ENCODE data around the gene RPTOR.

The RPTOR gene

DNA sequence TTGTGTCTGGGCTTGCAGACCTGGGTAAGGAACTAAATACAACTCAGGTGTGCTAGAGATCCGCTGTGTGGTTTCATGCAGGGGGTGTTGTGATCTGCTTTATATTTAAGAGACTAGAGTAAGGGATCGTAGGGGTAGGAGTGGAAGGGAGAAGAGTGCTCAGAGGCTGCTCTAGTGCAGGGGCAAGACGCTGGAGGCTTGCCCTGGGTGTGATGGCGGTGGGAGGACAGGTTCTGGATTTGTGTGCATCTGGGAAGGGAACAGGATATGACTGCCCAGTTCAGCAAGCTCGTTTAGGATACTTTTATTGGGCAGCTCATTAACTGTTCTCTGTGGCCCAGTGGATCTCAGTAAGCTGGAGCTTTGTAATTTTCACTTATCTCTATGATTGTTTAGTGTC, 47.6 kb downstream of the RPTOR start:
- H3K27ac ChIP-seq, result no peak overlapping the region
- DNase-seq (ENCODE audit: low spot score), result no peak
- H3K4me3 ChIP-seq, result no peak overlapping the region
- TF ChIP-seq, protein P1, sequence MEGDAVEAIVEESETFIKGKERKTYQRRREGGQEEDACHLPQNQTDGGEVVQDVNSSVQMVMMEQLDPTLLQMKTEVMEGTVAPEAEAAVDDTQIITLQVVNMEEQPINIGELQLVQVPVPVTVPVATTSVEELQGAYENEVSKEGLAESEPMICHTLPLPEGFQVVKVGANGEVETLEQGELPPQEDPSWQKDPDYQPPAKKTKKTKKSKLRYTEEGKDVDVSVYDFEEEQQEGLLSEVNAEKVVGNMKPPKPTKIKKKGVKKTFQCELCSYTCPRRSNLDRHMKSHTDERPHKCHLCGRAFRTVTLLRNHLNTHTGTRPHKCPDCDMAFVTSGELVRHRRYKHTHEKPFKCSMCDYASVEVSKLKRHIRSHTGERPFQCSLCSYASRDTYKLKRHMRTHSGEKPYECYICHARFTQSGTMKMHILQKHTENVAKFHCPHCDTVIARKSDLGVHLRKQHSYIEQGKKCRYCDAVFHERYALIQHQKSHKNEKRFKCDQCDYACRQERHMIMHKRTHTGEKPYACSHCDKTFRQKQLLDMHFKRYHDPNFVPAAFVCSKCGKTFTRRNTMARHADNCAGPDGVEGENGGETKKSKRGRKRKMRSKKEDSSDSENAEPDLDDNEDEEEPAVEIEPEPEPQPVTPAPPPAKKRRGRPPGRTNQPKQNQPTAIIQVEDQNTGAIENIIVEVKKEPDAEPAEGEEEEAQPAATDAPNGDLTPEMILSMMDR (IDR thresholded peaks at IDR 0.05), result no peak

DNA sequence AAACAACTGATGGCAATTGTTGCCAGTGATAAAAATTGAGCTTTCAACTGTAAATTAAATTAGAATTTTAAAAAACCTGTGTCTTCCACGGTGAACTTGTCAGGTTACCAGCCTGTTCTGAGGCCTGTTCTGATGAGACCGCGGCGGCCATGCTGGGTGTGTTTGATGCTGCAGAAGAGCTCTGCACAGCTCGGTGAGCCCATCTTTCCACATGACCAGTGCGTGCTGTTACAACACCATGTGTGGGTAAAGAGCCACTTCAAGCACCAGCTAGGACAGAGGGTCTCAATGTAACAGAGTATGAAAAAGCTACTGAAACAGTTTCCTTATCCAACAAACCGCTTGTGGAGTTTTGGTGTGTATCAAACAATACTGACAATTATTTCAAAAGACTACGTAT, 48.5 kb downstream of the RPTOR start:
- Histone ChIP-seq H3K4me3 (no peak overlapping the region), H3K27ac (no peak overlapping the region)
- no peak for DNase-seq (ENCODE audit: low spot score)
- TF ChIP-seq, protein P1 (IDR thresholded peaks at IDR 0.05), result no peak

DNA sequence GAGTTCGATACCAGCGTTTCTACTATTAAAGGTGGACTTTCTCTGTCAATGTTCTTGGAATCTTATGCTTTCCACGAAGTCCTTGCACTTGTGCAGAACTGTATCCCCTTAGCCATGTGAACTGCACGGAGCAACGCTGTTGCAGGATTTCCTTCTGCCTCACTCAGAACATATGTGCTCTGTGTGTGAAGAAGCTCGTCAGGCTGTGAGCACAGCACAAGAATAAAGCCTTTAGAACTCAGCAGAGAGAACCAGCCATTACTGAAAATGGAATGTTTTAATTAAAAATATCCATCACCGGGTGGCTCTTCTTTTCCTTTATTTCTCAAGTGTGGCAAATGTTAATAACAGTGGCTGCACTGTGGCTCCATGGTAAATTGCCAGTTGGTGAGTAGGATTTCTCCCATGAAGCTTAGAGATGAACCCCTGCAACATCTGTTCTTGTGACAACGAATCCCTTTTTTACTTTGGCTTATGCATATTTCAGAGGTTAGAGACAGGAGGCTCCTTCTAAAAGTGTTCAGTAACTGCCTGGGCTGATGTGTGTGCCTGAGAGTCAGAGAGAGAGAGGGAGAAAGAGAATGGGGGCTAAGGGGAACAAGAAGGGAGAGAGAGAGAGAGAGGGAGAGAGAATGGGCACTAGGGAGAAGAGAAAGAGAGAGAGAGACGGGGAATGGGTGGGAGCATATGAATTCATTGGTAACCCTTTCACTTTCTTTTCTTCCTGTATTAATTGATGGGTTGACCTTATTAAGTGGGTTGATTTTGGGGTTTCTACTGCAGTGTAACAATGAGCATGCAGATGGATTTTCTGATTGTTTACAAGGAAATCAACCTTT, 50.0 kb downstream of the RPTOR start:
- Histone ChIP-seq H3K27ac (no peak overlapping the region), H3K4me3 (no peak overlapping the region)
- DNase-seq (ENCODE audit: low spot score), result no peak
- TF ChIP-seq, protein P1 (IDR thresholded peaks at IDR 0.05), result no peak

DNA sequence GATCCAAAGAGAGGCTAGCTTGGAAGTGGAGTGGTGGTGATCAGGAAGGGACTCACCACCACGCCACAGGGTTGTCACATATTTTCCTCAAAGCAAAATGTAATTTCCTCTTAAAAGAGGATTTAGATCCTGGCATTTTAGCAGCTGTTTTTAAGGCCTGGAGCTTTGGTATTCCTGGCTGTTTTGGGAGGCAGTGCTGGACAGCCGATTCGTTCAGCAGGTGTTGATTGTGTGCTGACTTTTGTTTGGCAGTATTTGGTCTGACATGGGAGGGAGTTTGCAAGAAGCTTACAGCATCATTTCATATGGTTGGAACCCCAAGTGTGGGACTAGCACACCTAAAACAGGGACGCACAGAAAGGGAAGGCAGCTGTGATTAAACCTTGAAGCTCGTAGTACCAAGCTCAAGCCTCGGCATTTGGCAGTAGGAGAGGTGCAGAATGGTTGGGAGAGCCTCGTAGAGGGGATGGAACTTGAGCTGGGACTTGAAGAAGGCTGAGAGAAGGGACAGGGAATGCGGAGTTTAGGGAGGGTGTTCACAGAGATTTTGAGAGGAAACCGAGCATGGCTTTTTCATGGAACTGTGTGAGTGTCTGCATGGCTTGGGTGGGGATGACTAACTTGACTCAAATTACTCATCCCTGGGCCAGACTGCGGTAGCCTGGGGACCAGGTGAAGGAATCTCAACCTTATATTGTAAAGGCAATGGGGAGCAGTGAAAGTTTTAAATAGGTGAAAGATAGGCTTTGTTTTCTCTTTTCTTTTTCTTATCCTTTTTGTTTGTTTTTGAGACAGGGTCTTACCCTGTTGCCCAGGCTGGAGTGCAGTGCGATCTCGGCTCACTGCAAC, 52.3 kb downstream of the RPTOR start:
- TF ChIP-seq, protein P1 (IDR thresholded peaks at IDR 0.05), result no peak
- no peak for DNase-seq (ENCODE audit: low spot score)
- Histone ChIP-seq H3K27ac (no peak overlapping the region), H3K4me3 (no peak overlapping the region)

DNA sequence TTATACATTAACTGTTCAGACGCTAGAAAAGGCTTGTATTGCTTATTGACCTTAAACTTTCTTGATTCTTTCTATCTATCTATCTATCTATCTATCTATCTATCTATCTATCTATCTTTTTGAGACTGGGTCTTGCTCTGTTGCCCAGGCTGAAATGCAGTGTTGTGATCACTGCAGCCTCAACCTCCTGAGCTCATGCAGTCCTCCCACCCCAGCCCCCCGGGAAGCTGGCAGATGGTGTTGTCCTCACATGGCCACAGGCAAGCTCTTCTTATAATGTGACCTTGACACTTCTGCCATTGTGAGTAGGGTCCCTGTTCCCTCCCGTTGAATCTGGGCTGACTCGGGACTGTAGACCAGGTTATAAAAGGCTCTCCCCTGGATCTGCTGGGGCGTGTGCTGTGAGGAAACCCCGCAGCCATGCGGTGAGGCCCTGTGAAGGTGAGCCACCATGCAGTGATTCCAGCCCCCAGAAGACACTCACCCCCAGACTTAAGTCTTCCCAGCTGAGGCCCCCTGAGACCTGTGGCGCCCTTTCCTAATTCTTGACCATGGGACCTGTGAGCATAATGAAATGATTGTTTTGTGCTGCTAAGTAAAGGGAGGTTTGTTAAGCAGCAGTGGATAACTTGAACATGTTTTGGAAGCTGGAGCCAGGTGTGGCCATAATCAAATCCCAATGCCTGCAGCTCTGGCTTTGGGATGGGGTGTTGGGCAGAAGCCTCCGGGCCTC, 54.3 kb downstream of the RPTOR start:
- no peak for DNase-seq (ENCODE audit: low spot score)
- no peak overlapping the region for H3K27ac ChIP-seq
- no peak overlapping the region for H3K4me3 ChIP-seq
- TF ChIP-seq, protein P1 (IDR thresholded peaks at IDR 0.05), result no peak

DNA sequence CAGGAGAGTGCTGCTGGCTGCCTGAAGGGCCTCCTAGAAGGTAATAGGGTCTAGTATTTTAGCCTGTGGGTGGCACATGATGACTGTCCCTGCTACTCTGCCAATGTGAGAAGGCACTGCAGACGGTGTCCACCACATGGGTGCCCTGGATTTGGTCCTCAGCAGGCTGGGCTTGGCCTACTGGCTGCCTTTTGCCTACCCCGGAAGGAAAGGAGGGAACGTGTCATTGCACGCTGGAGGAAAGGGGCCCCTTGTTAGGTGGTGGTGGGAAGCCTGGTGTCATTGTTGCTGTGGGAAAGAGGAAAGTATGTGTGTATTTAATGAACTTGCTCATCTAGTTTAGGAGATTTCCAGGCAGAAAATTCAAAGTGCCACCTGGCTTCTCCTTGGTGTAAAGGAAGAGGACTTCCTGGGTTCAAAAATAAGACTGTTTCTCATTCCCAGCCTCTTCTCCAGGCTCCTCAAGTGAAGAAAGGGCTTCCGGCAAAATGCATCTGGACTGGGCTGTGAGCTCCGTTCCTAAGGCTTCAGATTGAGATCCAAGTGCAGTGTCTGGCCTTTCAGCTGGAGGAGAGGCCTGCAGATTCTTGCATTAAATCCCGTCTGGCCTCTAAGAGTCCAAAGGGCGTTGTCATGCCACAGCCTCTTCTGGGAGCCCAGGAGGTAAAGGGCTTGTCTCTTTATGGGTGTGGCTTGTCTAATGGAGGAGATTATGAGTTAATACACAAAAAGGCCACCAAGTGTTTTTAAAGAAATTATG, 55.1 kb downstream of the RPTOR start:
- TF ChIP-seq, protein P1 (IDR thresholded peaks at IDR 0.05), result no peak
- H3K27ac ChIP-seq, result no peak overlapping the region
- no peak overlapping the region for H3K4me3 ChIP-seq
- DNase-seq (ENCODE audit: low spot score), result no peak

Measured in coronary artery (tissue), 2 donors.